T follicular helper cell (primary cell): ENCODE results near the gene PTK6.
"Not testable (repeated sequence)": the region's sequence is repeated elsewhere in the genome, so short reads cannot be mapped to it uniquely, and the experiment has no call there.

Source experiments
- DNase-seq: peaks from one replicate; pipeline ENCODE4 v3.0.0-alpha.2; 2020; ENCODE audit warnings: low read depth

PTK6 gene

DNA sequence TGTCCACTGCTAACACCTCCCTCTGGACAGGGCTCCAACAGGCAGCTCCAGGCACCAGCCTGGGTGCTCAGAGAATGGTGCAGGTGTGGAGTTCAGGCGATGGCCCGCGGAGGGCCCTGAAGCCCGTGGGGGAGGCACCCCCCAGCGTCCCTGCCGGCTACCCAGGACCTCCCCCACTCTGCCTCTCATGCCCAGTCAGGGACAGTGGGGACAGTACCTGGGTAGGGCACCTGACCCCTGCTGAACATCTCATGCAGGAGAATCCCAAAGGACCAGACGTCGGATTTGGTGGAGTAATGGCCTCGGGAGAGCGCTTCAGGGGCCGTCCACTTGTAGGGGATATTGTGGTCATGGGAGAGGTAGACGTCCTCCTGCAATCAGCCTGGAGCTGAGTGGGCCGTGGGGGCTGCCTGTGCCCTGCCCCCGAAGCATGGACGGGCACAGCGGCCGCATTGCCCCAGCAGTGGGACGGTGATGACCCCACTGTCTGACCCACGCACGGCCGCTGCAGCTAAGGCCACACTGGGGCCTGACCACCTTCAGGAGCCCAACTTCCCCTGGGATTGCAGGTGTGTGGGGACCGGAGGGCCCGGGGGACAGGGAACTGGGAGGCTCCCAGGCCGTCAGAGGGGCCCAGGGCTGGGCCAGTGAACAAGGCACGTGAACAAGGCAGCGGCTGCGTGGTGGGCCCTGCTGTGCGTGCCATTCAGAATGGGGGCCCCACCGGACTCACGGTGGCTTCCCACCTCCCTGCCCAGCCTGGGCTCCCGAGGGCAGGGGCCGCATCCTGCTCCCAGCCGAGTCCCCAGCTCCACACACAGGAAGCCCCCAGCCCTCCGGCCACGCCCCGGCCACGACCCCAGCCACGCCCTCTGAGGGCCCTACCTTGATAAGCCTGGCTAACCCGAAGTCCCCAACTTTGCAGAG lies 7.1 kb downstream of the PTK6 start:
- DNase-seq: no peak

GRCh38 chr20:63529180-63529860 lies 7.9 kb downstream of the PTK6 start:
- no peak for DNase-seq

GRCh38 chr20:63527184-63527583 lies 10.0 kb downstream of the PTK6 start:
- no peak for DNase-seq

GRCh38 chr20:63525971-63526370 lies 11.2 kb downstream of the PTK6 start:
- no peak for DNase-seq

GRCh38 chr20:63525185-63525584 lies 12.0 kb downstream of the PTK6 start:
- DNase-seq: no peak

DNA sequence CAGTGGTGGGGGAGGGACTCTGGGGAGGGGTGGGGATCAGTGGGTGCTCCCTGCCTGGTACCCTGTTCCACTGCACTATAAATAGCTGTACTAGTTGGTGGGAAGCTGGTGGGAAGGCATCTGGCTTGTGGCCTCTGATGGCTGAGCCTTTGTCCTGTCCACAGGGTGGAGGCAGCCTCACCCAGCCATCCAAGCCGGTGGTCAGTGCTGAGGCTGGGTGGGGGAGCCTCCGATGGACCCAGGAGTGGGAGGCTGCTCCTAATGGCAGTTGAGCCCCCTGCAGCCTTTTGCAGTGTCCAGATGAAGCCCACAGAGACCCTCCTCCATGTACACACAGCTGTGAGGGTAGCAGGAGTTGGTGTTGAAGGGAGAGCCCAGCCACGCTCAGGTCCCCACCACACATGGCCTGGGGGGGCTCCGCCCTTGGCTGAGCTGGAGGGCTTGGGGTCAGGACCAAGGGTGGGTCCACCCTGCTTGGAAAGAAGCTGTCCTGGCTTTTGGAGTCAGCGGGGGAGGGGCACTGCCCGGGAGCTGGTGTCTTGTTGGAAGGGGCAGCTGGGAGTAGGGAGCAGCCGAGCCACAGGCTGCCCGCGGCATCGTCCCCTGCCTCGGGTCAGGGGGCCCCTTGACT lies 14.1 kb downstream of the PTK6 start:
- no peak for DNase-seq

GRCh38 chr20:63522091-63522868 lies 14.9 kb downstream of the PTK6 start:
- DNase-seq: no peak

- no peak for DNase-seq
Measured at GRCh38 chr20:63521602-63522001, 15.6 kb downstream of the PTK6 start.

- peak; percentile 67 for DNase-seq
Measured at GRCh38 chr20:63520934-63521601, 16.1 kb downstream of the PTK6 start.

- DNase-seq: peak; percentile 80
Measured at GRCh38 chr20:63520504-63520933, 16.7 kb downstream of the PTK6 start, which contains the start of gene PPDPF. PPDPF (plus strand) TSS chr20:63520765; CDS start chr20:63521309, 544 bp downstream.

- peak; percentile 43 for DNase-seq
Measured at GRCh38 chr20:63519668-63520503, 17.3 kb downstream of the PTK6 start.

GRCh38 chr20:63518946-63519667 lies 18.1 kb downstream of the PTK6 start:
- no peak for DNase-seq

DNA sequence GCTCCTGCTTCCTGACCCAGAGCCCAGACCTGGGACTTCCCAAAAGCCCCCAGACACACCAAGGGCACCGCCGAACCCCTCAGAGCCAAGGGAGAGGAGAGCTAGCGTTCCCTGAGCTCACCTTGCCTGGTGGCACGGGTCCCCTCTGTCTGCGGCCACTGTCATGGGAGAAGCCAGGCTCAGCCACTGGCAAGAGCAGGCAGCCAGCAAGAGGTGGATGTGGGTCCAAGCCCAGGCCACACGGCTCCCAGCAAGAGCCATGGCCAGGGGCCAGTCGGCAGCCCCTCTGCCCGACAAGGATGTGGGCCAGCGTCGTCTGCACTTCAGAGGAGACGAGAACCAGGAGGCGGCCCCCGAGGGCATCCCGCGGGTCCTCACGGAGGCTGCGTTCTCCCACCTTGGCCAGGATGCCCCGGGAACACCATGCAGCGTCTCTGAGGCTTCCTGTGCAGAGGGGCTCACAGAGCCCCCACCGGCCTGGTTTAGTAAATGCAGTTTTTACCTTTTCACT lies 18.8 kb downstream of the PTK6 start:
- no peak for DNase-seq

DNA sequence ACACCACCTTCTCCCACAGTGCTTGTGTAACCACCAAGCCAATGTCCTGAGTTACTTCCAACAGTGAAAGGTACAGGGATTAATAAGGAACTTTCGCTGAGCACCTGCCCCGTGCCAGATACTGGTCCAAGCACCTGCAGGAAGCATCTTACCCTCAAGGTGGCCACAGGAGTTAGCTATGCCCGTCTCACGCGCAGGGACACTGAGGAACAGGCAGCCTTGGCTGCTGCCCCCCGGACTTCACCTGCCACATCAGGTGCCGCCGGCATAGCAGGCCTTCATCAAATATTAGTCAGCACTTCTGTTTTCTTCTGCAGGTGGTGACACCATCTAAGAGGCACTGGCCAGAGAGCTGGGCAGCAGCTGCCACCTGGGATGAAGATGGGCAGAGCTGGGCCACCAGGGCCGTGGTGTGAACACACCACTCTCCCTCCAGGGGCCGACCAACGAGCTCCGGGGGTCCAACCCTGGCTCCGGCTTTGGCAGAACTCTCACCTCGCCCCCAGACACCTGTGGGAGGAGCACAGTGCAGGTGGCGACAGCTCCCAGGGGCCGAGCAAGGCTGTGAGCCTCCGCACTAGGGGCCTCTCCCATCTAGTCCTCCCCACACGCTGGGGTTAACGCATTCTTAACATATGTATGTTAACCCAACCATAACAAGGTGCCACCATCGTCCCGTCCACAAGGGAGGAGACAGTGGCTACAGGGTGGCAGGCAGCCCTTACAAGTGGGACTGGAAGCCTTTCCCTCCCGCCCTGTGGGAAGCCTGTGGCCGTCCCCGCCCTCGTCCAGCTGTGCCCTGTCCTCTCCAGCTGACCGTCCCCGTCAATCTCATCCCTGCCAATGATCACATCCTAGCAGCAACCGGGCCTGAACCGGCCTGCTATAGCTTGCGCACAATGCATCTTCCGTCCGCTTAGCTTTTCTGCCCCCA lies 19.5 kb downstream of the PTK6 start:
- no peak for DNase-seq

DNA sequence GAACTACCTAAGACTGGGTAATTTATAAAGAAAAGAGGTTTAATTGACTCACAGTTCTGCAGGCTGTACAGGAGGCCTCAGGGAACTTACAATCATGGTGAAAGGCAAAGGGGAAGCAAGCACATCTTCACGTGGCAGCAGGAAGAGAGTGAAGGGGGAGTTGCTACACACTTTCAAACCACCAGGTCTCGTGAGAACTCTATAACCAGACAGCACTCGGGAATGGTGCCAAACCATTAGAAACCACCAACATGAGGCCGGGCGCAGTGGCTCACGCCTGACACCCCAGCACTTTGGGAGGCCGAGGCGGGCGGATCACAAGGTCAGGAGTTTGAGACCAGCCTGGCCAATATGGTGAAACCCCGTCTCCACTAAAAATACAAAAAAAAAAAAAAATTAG lies 22.7 kb downstream of the PTK6 start:
- not testable (repeated sequence) for DNase-seq

DNA sequence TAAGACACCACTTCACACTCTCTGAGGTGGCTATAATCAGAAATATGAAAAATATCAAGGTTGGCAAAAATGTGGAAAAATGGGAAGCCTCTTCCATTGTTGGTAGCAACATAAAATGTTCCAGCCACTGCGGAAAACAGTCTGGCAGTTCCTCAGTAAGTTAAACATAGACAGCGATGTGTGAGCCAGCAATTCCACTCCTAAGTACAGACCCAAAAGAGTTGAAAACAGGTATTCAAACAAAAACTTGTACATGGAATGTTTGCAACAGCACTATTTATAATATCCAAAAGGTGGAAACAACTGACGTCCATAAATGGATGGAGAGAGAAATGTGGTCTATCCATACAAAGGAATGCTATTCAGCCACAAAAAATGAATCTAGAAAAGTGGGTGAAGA lies 24.0 kb downstream of the PTK6 start:
- DNase-seq: no peak

DNA sequence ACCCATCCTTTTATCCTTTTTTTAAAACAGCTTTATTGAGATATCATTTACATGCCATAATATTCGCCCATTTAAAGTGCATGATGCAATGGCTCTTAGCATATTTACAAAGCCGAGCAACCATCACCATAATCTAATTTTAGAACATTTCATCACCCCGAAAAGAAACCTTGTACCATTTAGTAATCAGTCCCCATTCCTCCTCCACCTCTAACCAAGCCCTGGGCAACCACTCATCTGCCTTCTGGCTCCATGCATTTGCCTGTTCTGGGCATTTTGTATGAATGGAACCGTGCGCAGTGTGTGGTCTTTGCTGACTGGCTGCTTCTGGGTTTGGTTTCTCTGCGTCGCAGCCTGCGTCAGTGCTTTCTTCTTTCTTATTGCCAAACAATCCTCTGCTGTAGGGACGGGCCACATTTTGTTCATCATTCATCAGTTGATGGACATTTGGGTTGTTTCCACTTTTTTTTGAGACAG lies 28.1 kb downstream of the PTK6 start:
- no peak for DNase-seq
